Activated CD8-positive, alpha-beta memory T cell treated with anti-CD3 and anti-CD28 coated beads, Interleukin-2, amount 50 U/mL, for 1 hour (primary cell): ENCODE measurements around the gene CBFA2T3.
"Not testable (repeated sequence)": the region's sequence is repeated elsewhere in the genome, so short reads cannot be mapped to it uniquely, and the experiment has no call there.

ENCODE experiments used
- DNase-seq: peaks from one replicate; pipeline ENCODE4 v3.0.0-alpha.2; 2020; ENCODE audit errors: extremely low read depth

CBFA2T3 gene

GRCh38 chr16:88889702-88890352 is 87.2 kb downstream of the CBFA2T3 start:
- not testable (repeated sequence) for DNase-seq

GRCh38 chr16:88888461-88889387 is 88.3 kb downstream of the CBFA2T3 start:
- DNase-seq: no peak

- DNase-seq: no peak
Measured at GRCh38 chr16:88888057-88888456, 89.0 kb downstream of the CBFA2T3 start.

GRCh38 chr16:88886845-88887521 is 90.0 kb downstream of the CBFA2T3 start:
- DNase-seq: no peak

GRCh38 chr16:88886420-88886844 is 90.6 kb downstream of the CBFA2T3 start:
- DNase-seq: no peak

GRCh38 chr16:88885693-88886280 is 91.2 kb downstream of the CBFA2T3 start:
- no peak for DNase-seq

- DNase-seq: no peak
Measured at GRCh38 chr16:88884569-88885271, 92.3 kb downstream of the CBFA2T3 start.

- DNase-seq: no peak
Measured at GRCh38 chr16:88883946-88884345, 93.1 kb downstream of the CBFA2T3 start.

GRCh38 chr16:88883117-88883895 is 93.7 kb downstream of the CBFA2T3 start:
- DNase-seq: no peak

- no peak for DNase-seq
Measured at GRCh38 chr16:88882358-88883030, 94.5 kb downstream of the CBFA2T3 start.

GRCh38 chr16:88881675-88882357 is 95.2 kb downstream of the CBFA2T3 start:
- DNase-seq: no peak

- DNase-seq: no peak
Measured at GRCh38 chr16:88881007-88881615, 95.9 kb downstream of the CBFA2T3 start.

- DNase-seq: no peak
Measured at GRCh38 chr16:88880226-88881006, 96.6 kb downstream of the CBFA2T3 start.

GRCh38 chr16:88879788-88880055 is 97.3 kb downstream of the CBFA2T3 start:
- no peak for DNase-seq

- DNase-seq: no peak
Measured at GRCh38 chr16:88878967-88879787, 97.8 kb downstream of the CBFA2T3 start.

GRCh38 chr16:88878356-88878755 is 98.7 kb downstream of the CBFA2T3 start:
- DNase-seq: no peak

- DNase-seq: no peak
Measured at GRCh38 chr16:88877564-88878289, 99.3 kb downstream of the CBFA2T3 start.
